MM.1S (cell line): Measurements from ENCODE around the gene FBXL5.

Source experiments
- DNase-seq: peaks from one replicate; pipeline ENCODE4 v3.0.0-alpha.2; 2015
- H2AFZ ChIP-seq: fragments of 300-600 bp; sonication (generic); 2 replicates; pipeline ENCODE4 v1.6.0; 2016; ENCODE audit warnings: antibody characterized with exemption, low read length
- H3F3A ChIP-seq: fragments of 300-600 bp; sonication (generic); 2 replicates; pipeline ENCODE4 v1.6.1; 2016; ENCODE audit warnings: mild to moderate bottlenecking, antibody characterized with exemption, low read length, moderate library complexity, mixed read lengths; ENCODE audit not compliant: insufficient read depth
- H3K27ac ChIP-seq: fragments of 300-600 bp; sonication (generic); 2 replicates; pipeline ENCODE4 v1.5.1; 2016; ENCODE audit warnings: mild to moderate bottlenecking, low read length
- H3K27me3 ChIP-seq: fragments of 300-600 bp; sonication (generic); replicated peaks from 2 replicates; pipeline ENCODE4 v1.6.0; 2016; ENCODE audit warnings: low read length; ENCODE audit not compliant: insufficient read depth
- H3K36me3 ChIP-seq: fragments of 300-600 bp; sonication (generic); replicated peaks from 2 replicates; pipeline ENCODE4 v1.6.1; 2016; ENCODE audit warnings: mild to moderate bottlenecking, low read length, mixed read lengths; ENCODE audit not compliant: insufficient read depth
- H3K4me1 ChIP-seq: fragments of 300-600 bp; sonication (generic); 2 replicates; pipeline ENCODE4 v1.6.1; 2016; ENCODE audit warnings: low read length, mixed read lengths
- H3K4me2 ChIP-seq: fragments of 300-600 bp; sonication (generic); 2 replicates; pipeline ENCODE4 v1.6.0; 2016; ENCODE audit warnings: low read depth, low read length
- H3K4me3 ChIP-seq: fragments of 300-600 bp; sonication (generic); 2 replicates; pipeline ENCODE4 v1.5.1; 2016; ENCODE audit warnings: low read length, mixed read lengths
- H3K79me2 ChIP-seq: fragments of 300-600 bp; sonication (generic); 2 replicates; pipeline ENCODE4 v1.6.1; 2016; ENCODE audit warnings: mixed run types, low read length, mixed read lengths
- H3K9ac ChIP-seq: fragments of 300-600 bp; sonication (generic); 2 replicates; pipeline ENCODE4 v1.6.1; 2016; ENCODE audit warnings: low read length, mixed read lengths
- H3K9me2 ChIP-seq: fragments of 300-600 bp; sonication (generic); replicated peaks from 2 replicates; pipeline ENCODE4 v1.6.1; 2016; ENCODE audit warnings: mild to moderate bottlenecking, low read length, mixed read lengths; ENCODE audit not compliant: insufficient read depth
- H3K9me3 ChIP-seq: fragments of 300-600 bp; sonication (generic); replicated peaks from 2 replicates; pipeline ENCODE4 v1.6.1; 2016; ENCODE audit warnings: mild to moderate bottlenecking, low read length, mixed read lengths; ENCODE audit not compliant: insufficient read depth
- H4K20me1 ChIP-seq: fragments of 300-600 bp; sonication (generic); 2 replicates; pipeline ENCODE4 v1.6.1; 2016; ENCODE audit warnings: mild to moderate bottlenecking, low read length, moderate library complexity, mixed read lengths; ENCODE audit not compliant: insufficient read depth
- EZH2 ChIP-seq: fragments of 300-600 bp; sonication (generic); optimal IDR thresholded peaks from 2 replicates; pipeline ENCODE3; 2017; ENCODE audit warnings: low read depth, mild to moderate bottlenecking, antibody characterized with exemption, low read length, mixed read lengths
- EZH2phosphoT487 ChIP-seq: fragments of 300-600 bp; sonication (generic); IDR thresholded peaks from 2 replicates; pipeline ENCODE4 v1.6.1; 2018; ENCODE audit warnings: antibody characterized with exemption, low read length
- TF ChIP-seq, protein P1 (sequence below): fragments of 300-600 bp; sonication (generic); IDR thresholded peaks from 2 replicates; pipeline ENCODE4 v1.5.1; 2016; ENCODE audit warnings: antibody characterized with exemption, low read length, mixed read lengths

The FBXL5 gene

GRCh38 chr4:15657366-15657765 lies 2.2 kb upstream of the FBXL5 start:
- H3K79me2 ChIP-seq = peaks cover 24% of the 10 kb centered on the region
- no peaks in the 10 kb centered on the region for H3K9me2 ChIP-seq
- H3K4me3 ChIP-seq = no peak overlapping the region
- H2AFZ ChIP-seq = no peak overlapping the region
- H3K4me2 ChIP-seq = no peak overlapping the region
- TF ChIP-seq, protein P1, sequence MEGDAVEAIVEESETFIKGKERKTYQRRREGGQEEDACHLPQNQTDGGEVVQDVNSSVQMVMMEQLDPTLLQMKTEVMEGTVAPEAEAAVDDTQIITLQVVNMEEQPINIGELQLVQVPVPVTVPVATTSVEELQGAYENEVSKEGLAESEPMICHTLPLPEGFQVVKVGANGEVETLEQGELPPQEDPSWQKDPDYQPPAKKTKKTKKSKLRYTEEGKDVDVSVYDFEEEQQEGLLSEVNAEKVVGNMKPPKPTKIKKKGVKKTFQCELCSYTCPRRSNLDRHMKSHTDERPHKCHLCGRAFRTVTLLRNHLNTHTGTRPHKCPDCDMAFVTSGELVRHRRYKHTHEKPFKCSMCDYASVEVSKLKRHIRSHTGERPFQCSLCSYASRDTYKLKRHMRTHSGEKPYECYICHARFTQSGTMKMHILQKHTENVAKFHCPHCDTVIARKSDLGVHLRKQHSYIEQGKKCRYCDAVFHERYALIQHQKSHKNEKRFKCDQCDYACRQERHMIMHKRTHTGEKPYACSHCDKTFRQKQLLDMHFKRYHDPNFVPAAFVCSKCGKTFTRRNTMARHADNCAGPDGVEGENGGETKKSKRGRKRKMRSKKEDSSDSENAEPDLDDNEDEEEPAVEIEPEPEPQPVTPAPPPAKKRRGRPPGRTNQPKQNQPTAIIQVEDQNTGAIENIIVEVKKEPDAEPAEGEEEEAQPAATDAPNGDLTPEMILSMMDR = no peak
- no peak for TF ChIP-seq EZH2phosphoT487
- no peak for TF ChIP-seq EZH2
- H3K9ac ChIP-seq = no peak overlapping the region
- H4K20me1 ChIP-seq = no peaks in the 10 kb centered on the region
- no peaks in the 10 kb centered on the region for H3K27me3 ChIP-seq
- H3F3A ChIP-seq = peaks cover 29% of the 10 kb centered on the region
- no peak overlapping the region for H3K27ac ChIP-seq
- H3K9me3 ChIP-seq = no peaks in the 10 kb centered on the region
- no peaks in the 10 kb centered on the region for H3K36me3 ChIP-seq
- H3K4me1 ChIP-seq = peaks cover 15% of the 10 kb centered on the region
- DNase-seq = no peak

DNA sequence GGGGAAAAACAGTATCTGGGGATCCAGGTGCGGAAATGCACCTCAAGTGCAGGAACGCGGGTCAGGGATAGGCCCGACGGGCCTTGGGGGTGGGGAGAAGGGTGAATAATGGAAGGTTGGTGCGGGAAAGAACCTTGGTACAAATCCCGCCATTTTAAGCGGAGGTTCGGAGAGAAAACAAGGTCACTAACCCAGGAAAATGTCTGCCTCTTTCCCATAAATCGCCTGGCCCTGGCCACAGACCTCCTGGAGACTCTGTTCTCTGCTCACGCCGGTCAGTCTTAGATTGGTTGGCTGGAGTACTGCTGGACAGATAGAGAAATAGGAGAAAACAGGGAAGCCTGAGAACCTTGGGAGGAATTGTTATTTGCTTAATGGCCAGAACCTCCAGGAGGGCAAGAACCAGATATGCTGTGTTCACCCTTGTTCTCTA lies 897 bp upstream of the FBXL5 start:
- Histone ChIP-seq H3K4me3 (peak overlapping the region; percentile 79), H3K9me2 (no peaks in the 10 kb centered on the region), H3K36me3 (no peaks in the 10 kb centered on the region), H3K9me3 (no peaks in the 10 kb centered on the region), H3K79me2 (peaks cover 37% of the 10 kb centered on the region), H4K20me1 (no peaks in the 10 kb centered on the region), H2AFZ (peak overlapping the region; percentile 95), H3K4me2 (peak overlapping the region; percentile 92), H3K27ac (peak overlapping the region; percentile 94; the same call in 1 of the 2 replicates), H3K4me1 (peaks cover 27% of the 10 kb centered on the region), H3K27me3 (no peaks in the 10 kb centered on the region), H3F3A (peaks cover 32% of the 10 kb centered on the region), H3K9ac (peak overlapping the region; percentile 82)
- TF ChIP-seq EZH2phosphoT487 (no peak), EZH2 (no peak)
- TF ChIP-seq, protein P1 = no peak
- DNase-seq = no peak

GRCh38 chr4:15654593-15655222 lies 449 bp downstream of the FBXL5 start:
- peak overlapping the region; percentile 47 for H2AFZ ChIP-seq
- TF ChIP-seq, protein P1 = no peak
- no peak for TF ChIP-seq EZH2
- TF ChIP-seq EZH2phosphoT487 = no peak
- peaks cover 50% of the 10 kb centered on the region for H3K79me2 ChIP-seq

More at GRCh38 chr4:15654593-15655222, 449 bp downstream of the FBXL5 start:
- Histone ChIP-seq H3K4me3 (peak overlapping the region; percentile 86), H3K27ac (peak overlapping the region; percentile 68; the same call in 1 of the 2 replicates), H3F3A (peaks cover 32% of the 10 kb centered on the region), H3K9me2 (no peaks in the 10 kb centered on the region), H3K9ac (peak overlapping the region; percentile 75), H3K4me1 (peaks cover 37% of the 10 kb centered on the region), H3K27me3 (no peaks in the 10 kb centered on the region), H3K4me2 (peak overlapping the region; percentile 98), H3K9me3 (no peaks in the 10 kb centered on the region), H4K20me1 (no peaks in the 10 kb centered on the region), H3K36me3 (no peaks in the 10 kb centered on the region)
- DNase-seq = no peak
